GM12875 (cell line): ENCODE data around the gene LDLRAD4.

Experiments used
- H3K4me3 ChIP-seq: one replicate; pipeline ENCODE4 v1.5.1; 2011; ENCODE audit warnings: low read depth, low read length, control low read depth
- CTCF ChIP-seq: IDR thresholded peaks from 2 replicates; pipeline ENCODE4 v1.5.1; 2011; ENCODE audit warnings: low read depth, mild to moderate bottlenecking, control low read depth, inconsistent platforms, low read length, moderate library complexity, borderline replicate concordance; ENCODE audit not compliant: insufficient read depth

LDLRAD4 gene

GRCh38 chr18:13553449-13553848 is 334.9 kb downstream of the LDLRAD4 start:
- TF ChIP-seq CTCF = no peak
- H3K4me3 ChIP-seq = no peak overlapping the region

- no peak for TF ChIP-seq CTCF
- H3K4me3 ChIP-seq = no peak overlapping the region
Measured at GRCh38 chr18:13555192-13555591, 336.6 kb downstream of the LDLRAD4 start.

DNA sequence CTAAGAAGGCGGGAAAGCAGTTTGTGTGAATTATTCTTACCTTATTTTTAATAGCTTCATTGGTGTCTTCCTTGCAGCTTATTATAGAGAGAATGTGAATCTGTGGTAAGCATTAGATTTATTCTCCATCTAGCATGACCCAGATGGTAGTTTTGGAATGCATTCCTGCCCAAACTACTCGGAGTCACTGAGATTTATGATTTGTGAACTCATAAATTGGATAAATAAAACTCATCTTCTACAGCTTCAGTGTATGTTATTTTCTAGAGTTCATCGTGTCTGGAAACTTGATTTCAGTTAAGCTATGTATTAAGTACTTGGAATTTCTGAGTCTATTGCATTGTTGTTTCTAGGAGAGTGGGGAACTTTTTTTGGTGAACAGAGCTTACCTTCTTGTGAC is 337.3 kb downstream of the LDLRAD4 start:
- no peak for TF ChIP-seq CTCF
- H3K4me3 ChIP-seq = no peak overlapping the region

DNA sequence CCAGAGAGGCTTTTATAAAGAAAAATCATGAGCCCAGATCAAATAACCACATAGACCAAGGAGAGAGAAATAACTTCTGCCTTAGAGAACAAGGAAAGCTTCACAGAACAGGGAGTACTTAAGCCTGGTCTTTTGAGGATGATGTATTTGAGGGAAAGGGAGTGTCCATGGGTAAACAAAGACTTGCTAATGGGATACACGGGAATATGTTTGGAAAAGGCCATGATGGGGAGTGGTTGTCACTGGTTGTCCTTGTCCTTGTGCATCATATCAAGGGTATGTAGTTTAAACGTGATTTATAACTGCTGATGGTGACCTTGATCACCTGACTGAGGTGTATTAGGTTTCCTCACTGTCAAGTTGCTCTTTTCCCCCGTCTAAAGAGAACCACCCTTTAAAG is 337.9 kb downstream of the LDLRAD4 start:
- H3K4me3 ChIP-seq = no peak overlapping the region
- TF ChIP-seq CTCF = no peak

DNA sequence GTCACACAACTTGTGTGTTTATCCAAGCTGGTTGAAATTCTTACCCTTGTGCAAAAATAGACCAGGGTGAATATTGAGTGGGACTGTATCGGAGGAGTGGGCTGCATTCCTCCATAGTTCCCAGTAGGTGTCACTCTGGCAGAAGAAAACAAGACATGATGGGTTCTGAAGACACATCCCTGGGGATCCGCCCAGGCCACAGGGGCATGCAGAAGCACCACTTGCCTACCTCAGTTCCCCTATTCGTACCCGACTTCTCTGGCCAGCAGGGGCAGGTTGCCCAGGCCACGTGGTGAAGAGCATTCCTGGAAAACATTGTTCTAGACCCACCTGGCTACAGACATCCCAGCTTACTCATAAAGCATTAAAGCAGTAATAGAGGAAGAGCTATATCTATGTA is 339.6 kb downstream of the LDLRAD4 start:
- TF ChIP-seq CTCF = peak; percentile 76
- H3K4me3 ChIP-seq = no peak overlapping the region

DNA sequence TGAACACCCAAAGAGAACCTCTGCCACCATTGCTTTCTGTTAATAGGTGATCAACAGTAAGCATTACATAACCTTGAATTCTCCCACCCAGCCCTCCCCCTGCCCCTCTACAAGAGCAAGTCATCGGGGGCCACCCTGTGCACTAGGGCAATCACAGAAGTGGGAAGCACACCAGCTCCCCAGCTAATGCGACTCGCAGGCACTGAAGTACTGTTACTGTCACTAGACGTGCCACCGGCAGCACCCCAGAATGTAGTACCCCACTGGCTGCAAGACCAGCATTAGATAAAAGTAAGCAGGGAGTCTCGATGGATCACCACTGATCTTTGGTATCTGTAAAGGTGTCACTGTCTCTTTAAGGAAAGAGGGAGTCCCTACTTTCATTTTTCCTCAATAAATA is 340.2 kb downstream of the LDLRAD4 start:
- TF ChIP-seq CTCF = no peak
- no peak overlapping the region for H3K4me3 ChIP-seq

DNA sequence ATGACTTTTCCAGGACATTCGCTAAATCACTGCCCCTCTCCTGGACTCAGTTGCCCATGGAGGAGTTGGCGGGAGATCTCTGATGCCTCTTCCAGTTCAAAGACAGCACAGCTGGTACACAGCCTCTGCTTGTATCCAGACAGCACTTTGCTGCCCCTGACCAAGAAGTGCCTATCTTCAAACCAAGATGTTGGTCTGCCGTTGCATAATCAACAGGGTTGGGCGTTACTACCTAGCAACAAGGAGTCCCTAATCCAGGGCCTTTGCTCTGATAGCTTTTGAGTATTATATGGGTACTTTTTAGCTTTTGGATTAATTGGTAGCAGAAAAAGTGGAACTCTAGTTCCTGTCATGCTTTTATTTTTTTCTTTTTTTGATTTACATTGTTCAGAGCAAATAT is 341.2 kb downstream of the LDLRAD4 start:
- no peak for TF ChIP-seq CTCF
- H3K4me3 ChIP-seq = no peak overlapping the region
